ENCODE measurements around the gene YY1. TPM values are rescaled to one million over a fixed set of nuclear protein-coding genes. Genes with fewer than 3 reads are reported as not detected.
A peak's percentile ranks its signal among the peaks of the same experiment; 100 is the strongest.
"Not testable (repeated sequence)": the region's sequence is repeated elsewhere in the genome, so short reads cannot be mapped to it uniquely, and the experiment has no call there.

The YY1 gene
- total and polyA plus RNA-seq, 2 experiments from 2014 or later: 27.0 to 73.4 TPM

DNA sequence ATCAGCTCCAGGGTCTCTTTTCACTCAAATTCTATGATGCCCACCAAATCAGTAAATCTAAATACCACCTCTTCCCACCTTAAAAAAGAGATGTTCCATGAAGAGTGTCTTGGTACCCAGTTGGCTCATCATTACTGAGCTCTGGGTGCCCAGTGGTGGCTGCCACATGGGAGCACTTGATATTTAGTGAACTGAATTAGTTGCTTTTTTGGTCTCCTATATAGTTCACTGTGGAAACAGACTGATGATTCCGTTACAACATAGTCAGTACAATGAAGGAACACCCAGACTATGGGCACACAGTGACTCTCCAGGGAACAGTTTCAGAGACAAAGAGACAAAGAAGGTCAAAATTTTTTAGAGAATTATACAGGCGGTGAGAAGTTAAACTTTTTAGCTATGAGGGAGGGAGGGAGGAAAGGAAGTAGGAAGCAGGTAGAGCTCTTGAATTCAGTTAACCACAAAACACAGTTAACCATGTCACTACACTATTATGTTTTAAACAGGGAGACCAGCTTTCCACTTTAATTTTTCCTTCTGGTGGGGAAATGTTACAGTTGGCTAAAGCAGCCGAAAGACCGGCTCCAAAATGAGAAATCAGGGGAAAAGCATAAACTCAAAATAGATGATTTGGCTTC, 14.6 kb upstream of the YY1 start:
- peaks cover 34% of the 10 kb centered on the region for H3K4me1 ChIP-seq (ENCODE audit: low read depth)
- no peak for TF ChIP-seq CTCF (IDR thresholded peaks at IDR 0.05; ENCODE audit: low read depth, low read length)
- no peaks in the 10 kb centered on the region for H3K9me3 ChIP-seq (ENCODE audit: low read depth)
- H3K27ac ChIP-seq: peak overlapping the region; percentile 52
- no peaks in the 10 kb centered on the region for H3K36me3 ChIP-seq
- no peak overlapping the region for H3K4me3 ChIP-seq
- H3K27me3 ChIP-seq: no peaks in the 10 kb centered on the region
- DNase-seq (ENCODE audit: low read depth in 1 of 2, low spot score in 1 of 2): no peak

GRCh38 chr14:100225169-100225568, 13.8 kb upstream of the YY1 start:
- peaks cover 34% of the 10 kb centered on the region for H3K4me1 ChIP-seq (ENCODE audit: low read depth)
- H3K27me3 ChIP-seq: no peaks in the 10 kb centered on the region
- no peaks in the 10 kb centered on the region for H3K9me3 ChIP-seq (ENCODE audit: low read depth)
- TF ChIP-seq CTCF (IDR thresholded peaks at IDR 0.05; ENCODE audit: low read depth, low read length): no peak
- no peaks in the 10 kb centered on the region for H3K36me3 ChIP-seq
- no peak overlapping the region for H3K4me3 ChIP-seq
- no peak for DNase-seq (ENCODE audit: low read depth in 1 of 2, low spot score in 1 of 2)
- no peak overlapping the region for H3K27ac ChIP-seq

GRCh38 chr14:100230361-100230760, 8.6 kb upstream of the YY1 start:
- no peaks in the 10 kb centered on the region for H3K27me3 ChIP-seq
- TF ChIP-seq CTCF (IDR thresholded peaks at IDR 0.05; ENCODE audit: low read depth, low read length): no peak
- H3K4me3 ChIP-seq: no peak overlapping the region
- H3K36me3 ChIP-seq: no peaks in the 10 kb centered on the region
- no peaks in the 10 kb centered on the region for H3K9me3 ChIP-seq (ENCODE audit: low read depth)
- no peak for DNase-seq (ENCODE audit: low read depth in 1 of 2, low spot score in 1 of 2)
- no peak overlapping the region for H3K27ac ChIP-seq
- no peaks in the 10 kb centered on the region for H3K4me1 ChIP-seq (ENCODE audit: low read depth)

- no peak for TF ChIP-seq CTCF (IDR thresholded peaks at IDR 0.05; ENCODE audit: low read depth, low read length)
- H3K27ac ChIP-seq: no peak overlapping the region
- DNase-seq (ENCODE audit: low read depth in 1 of 2, low spot score in 1 of 2): no peak
- no peaks in the 10 kb centered on the region for H3K27me3 ChIP-seq
- no peaks in the 10 kb centered on the region for H3K36me3 ChIP-seq
- peaks cover 8% of the 10 kb centered on the region for H3K4me1 ChIP-seq (ENCODE audit: low read depth)
- H3K9me3 ChIP-seq (ENCODE audit: low read depth): no peaks in the 10 kb centered on the region
- no peak overlapping the region for H3K4me3 ChIP-seq
Measured at GRCh38 chr14:100234511-100234910, 4.4 kb upstream of the YY1 start.

- H3K4me3 ChIP-seq; H3K36me3 ChIP-seq; DNase-seq (ENCODE audit: low read depth in 1 of 2, low spot score in 1 of 2); H3K9me3 ChIP-seq (ENCODE audit: low read depth); H3K27me3 ChIP-seq: not testable (repeated sequence)
- peak overlapping the region; percentile 100 for H3K27ac ChIP-seq
- peaks cover 12% of the 10 kb centered on the region for H3K4me1 ChIP-seq (ENCODE audit: low read depth)
Measured at GRCh38 chr14:100236271-100236818, 2.6 kb upstream of the YY1 start.

- TF ChIP-seq CTCF (IDR thresholded peaks at IDR 0.05; ENCODE audit: low read depth, low read length): no peak
- H3K27me3 ChIP-seq: no peaks in the 10 kb centered on the region
- no peaks in the 10 kb centered on the region for H3K36me3 ChIP-seq
- no peak for DNase-seq (ENCODE audit: low read depth in 1 of 2, low spot score in 1 of 2)
- H3K4me1 ChIP-seq (ENCODE audit: low read depth): peaks cover 12% of the 10 kb centered on the region
- peak overlapping the region; percentile 100 for H3K27ac ChIP-seq
- peak overlapping the region; percentile 99 for H3K4me3 ChIP-seq
- no peaks in the 10 kb centered on the region for H3K9me3 ChIP-seq (ENCODE audit: low read depth)
Measured at GRCh38 chr14:100236881-100237280, 2.1 kb upstream of the YY1 start.
